Breast epithelium (tissue), 3 donors: ENCODE results near the gene GORASP2.

Experiments used
- CTCF ChIP-seq, 3 donors: fragments of 450-650 bp; IDR thresholded peaks; one replicate each; pipeline ENCODE4 v1.5.1; 2016 to 2017; ENCODE audit warnings: antibody characterized with exemption in 3 of 3, mild to moderate bottlenecking in 3 of 3, moderate library complexity in 3 of 3
- POLR2A ChIP-seq: fragments of 450-650 bp; IDR thresholded peaks from one replicate; pipeline ENCODE4 v1.6.1; 2016; ENCODE audit warnings: antibody characterized with exemption, mild to moderate bottlenecking, moderate library complexity
- POLR2AphosphoS5 ChIP-seq, 3 donors: sonication (generic); formaldehyde crosslinking; IDR thresholded peaks; one replicate each; pipeline ENCODE4 v1.6.1; 2017; ENCODE audit warnings: antibody characterized with exemption in 3 of 3

- TF ChIP-seq CTCF (IDR thresholded peaks at IDR 0.05) (no peak), POLR2AphosphoS5 (IDR thresholded peaks at IDR 0.05) (no peak), POLR2A (no peak)
Measured at GRCh38 chr2:170975127-170975942, 46.3 kb downstream of the GORASP2 start.
